HG03025 (cell line): ENCODE data around the gene ZNF280C.

ENCODE experiments used
- ATAC-seq: cut with Tn5 transposase; IDR thresholded peaks from one replicate; pipeline ENCODE4 v1.9.1; 2021; ENCODE audit warnings: mild to moderate bottlenecking, moderate library complexity; ENCODE audit not compliant: unreplicated experiment, low FRiP score

Gene ZNF280C

DNA sequence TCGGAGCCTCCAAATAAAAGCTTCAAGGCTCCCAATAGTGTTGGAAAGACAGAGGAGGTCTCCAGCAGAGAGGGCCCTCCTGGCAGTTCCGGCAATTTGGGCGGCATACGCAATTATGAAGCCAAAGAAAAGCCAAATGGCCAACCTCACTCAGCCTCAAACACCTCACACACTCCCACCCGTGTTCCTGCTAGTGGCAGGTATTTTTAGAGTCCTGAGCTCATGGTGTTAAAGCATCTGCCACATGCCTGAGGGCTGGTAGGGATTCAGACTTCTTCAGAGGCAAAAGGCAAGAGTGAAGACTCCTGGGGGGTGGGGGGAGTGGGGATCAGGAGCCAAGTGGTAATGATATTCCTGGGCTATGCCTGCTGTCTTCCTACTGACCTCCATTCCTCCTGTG, 89.5 kb downstream of the ZNF280C start:
- ATAC-seq, result no peak

DNA sequence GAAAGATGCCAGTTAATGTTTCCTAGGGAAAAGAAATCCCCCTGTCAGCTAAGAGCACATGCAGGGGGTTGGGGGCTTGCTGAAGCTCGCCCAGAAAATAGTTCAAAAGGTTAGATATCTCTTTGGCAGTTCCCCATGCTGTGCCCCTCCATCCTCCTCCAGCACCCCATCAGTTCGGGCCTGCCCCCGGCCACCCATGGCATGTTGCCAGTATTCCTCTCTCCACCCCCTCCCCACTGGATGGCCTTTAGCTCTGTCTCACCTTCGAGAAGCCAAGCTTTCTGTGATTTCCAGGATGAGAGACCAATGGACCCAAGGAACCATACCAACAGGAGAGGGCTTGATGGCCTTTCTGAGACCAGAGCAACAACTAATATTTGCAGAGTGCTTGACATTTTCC, 91.8 kb downstream of the ZNF280C start:
- ATAC-seq, result no peak

DNA sequence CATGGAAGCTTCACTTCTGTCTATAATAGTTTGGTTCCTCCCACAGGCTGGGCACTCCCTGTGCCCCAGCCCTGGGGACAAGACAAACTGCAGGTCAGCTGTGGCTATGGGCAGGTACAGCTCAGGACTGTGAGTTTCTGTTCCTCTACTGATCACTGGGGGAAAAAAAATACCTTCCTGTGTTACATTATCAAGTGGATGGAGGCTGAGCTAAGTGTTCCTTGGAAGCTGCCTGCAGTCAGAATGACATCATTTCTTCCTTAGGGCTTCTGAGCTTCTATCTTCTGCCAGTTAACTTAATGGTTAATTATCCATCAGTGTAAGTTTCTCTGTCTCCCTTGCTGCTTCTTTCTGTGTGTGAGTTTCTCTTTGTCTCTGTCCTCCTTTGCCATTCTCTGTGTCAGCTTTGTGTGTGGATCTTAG, 92.3 kb downstream of the ZNF280C start:
- peak; percentile 66 for ATAC-seq

DNA sequence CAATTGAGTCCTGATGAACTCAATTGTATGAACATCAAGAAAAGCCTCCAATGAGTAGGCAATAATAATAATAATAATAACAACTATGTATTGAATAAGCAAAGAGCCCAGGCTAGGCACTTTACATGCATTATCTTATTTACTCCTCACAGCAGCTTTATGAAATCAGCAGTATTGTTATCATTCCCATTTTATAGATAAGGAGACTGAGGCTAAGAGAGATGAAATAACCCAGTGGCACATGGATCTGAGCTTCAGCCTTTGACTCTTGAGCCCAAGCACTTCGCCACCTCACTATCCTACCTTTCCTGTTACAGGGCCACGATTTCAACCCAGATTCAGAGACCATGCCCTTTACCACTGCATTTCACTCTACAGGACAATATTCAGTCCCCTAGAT, 93.8 kb downstream of the ZNF280C start:
- ATAC-seq, result no peak

DNA sequence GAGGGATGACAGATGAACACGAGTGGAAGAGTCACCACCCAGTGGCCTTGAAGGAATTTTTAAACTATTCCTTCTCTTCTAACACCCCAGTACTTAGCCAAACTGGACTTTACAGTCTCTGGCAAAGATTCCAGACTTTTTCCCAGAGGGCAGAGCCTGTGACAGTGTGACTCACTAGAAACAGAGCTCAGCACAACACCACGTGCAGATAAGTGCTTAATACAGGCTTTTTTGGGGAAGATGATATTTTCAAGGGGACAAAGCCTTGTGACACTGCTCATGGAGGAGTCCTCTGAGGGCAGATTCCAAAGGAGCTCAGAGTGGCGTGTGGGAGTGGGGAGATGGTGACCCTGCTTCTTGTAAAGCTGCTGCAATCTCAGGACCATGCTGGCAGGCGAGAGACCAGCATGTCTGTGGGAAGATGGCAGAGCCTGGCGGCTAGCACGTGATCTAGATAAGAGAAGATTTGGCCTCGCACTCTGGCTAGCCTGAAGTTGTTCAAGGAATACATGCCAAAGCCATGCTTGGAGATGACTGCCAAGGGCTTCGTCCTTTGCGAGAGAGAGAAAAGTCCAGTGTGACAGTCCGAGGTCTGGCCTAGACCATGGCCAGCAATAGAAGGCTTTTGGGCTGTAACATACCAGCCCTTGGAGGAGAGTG, 94.5 kb downstream of the ZNF280C start:
- no peak for ATAC-seq

DNA sequence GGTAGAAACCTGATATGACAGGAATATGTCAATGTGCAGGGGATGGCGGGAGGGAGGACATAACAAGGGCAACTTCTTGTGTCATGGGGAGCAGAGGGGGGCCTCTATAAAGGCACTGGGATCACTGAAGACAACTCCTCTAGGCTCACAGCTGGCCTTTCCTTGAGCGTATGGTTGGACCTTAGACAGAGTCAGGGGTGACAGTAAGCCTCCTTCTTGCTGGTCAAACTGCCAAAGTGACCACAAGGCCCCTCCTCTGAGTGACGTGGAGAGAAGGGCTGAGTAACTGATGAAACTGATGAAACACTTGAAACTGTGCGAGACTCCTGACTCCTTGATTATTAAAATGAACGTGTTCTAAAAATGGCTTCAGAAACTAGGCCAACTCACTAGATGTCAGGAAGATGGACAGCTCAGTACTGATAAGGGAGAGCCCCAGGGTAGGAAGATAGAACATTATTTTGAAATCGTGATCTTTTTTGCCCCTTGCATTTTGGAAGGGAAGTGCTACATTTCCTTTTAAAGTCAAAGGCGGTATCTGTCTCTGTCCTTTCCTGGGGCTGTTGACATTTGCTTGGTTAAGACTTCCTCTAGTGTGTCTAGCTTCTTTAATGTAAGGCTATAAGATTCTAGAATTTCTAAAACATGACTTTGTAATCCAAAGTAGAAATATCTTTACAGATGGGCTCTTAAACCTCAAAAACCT, 95.4 kb downstream of the ZNF280C start:
- ATAC-seq, result no peak

DNA sequence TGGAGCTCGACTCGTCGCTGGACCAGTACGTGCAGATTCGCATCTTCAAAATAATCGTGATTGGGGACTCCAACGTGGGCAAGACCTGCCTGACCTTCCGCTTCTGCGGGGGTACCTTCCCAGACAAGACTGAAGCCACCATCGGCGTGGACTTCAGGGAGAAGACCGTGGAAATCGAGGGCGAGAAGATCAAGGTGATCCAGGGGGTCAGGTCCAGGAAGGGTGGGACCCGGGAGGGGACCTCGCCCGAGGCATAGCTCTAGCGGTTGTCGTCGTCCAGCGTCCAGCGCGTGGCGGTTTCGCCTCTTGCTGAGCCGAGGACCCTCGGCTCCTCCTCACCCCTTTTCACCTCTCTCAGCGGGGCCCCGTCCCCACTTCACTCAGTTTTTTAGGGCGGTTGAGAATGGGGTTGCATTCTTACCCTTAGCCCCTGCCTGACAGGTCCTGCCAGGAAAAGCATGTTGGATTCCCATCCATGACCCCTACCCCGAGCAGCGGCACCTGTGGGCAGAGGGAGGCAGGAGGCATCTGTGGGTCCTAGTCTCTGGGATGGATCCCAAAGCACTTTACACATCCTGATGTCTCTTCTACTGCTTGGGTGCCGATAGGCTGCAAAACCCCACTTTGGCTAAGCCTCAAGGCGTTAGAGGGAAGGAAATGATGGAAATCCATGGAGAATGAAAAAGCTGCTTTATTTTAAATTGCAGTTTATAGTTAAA, 96.4 kb downstream of the ZNF280C start:
- no peak for ATAC-seq

DNA sequence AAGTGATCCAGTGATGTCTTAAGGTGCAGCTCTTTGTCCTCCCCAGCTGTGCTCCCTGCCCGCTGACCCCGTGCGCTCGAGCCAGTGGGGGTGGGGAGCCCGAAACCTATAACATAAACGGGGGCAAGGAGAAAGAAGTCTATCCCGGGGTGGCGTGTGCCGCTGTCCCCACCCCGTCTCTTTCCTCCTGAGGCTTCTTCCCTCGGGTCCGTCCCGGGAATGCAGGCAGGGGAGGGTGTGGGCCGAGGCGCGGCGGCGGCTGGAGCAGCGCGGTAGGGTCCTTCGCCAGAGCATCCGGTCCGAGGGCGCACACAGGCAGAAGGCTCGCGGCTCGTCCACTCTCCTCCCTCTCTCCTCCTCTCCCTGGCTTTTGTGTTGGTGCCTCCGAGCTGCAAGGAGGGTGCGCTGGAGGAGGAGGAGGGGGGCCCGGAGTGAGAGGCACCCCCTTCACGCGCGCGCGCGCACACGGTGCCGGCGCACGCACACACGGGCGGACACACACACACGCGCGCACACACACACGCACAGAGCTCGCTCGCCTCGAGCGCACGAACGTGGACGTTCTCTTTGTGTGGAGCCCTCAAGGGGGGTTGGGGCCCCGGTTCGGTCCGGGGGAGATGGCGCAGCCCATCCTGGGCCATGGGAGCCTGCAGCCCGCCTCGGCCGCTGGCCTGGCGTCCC, 97.1 kb downstream of the ZNF280C start, which contains the start of gene RAB33A:
Gene RAB33A (plus strand): TSS at position 517 of the 681 bp plus-strand sequence. CDS start 101 bp downstream, at position 618.
- no peak for ATAC-seq

DNA sequence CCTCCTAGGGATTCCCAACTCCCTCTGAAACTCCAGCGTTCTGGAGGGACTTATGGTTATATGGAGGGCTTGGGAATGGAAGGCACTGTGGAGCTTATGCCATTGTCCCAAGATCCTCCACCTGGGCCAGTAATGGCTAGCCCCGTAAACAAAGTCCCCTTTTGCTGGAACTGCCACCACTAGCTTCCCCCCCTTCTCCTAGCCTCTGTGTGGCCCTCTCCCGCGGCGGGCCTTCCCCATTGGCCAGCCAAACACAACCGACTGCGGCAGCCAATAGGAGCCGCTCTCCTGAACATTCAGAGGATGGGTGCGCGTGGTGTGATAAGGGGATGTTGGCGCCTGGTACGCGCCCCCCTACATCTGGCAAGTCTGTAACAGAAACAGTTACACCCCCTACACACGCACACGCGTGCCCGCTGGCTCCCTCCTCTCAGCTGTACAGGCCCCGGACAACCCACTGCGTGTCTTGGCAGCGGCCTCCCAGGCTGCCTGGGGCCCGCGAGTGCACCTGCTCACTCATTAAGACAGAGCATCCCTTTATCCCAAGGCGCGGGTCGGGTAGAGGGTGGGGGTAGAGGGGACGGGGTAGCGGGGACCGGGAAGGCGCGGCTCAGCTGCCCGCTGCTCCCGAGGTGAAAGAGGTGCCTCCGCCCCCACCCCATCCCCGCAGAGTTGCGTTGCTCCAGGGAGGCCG, 97.8 kb downstream of the ZNF280C start:
- peak; percentile 58 for ATAC-seq

DNA sequence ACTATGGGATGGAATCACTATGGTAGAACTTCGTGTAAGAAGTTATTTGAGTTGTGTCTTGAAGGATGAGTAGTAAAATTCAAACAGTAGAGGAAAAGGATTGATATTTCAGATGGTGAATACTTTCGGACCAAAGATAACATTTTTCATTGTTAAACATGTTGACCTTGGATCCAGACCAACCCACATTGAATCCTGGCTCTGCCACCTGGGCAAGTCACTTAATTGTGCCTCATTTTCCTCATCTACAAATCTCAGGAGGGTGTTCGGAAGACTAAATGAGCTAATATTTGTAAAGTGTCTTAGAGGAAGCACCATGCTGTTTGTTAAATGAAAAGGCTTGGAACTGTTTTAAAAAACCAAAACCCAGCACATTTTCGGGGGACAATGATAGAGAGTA, 101.7 kb downstream of the ZNF280C start:
- ATAC-seq, result no peak

DNA sequence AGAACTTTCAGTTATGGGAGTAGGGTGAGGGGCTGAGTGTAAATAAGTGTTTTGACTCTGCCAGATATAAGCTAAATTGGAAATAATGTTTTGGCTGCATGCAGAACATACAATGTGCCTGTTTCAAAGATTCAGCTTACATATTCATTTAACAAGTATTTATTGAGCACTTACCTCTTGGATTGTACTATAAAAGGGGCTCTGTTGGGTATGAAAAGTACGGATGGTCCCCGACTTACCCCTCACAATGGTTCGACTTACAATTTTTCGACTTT, 102.3 kb downstream of the ZNF280C start:
- ATAC-seq, result no peak

DNA sequence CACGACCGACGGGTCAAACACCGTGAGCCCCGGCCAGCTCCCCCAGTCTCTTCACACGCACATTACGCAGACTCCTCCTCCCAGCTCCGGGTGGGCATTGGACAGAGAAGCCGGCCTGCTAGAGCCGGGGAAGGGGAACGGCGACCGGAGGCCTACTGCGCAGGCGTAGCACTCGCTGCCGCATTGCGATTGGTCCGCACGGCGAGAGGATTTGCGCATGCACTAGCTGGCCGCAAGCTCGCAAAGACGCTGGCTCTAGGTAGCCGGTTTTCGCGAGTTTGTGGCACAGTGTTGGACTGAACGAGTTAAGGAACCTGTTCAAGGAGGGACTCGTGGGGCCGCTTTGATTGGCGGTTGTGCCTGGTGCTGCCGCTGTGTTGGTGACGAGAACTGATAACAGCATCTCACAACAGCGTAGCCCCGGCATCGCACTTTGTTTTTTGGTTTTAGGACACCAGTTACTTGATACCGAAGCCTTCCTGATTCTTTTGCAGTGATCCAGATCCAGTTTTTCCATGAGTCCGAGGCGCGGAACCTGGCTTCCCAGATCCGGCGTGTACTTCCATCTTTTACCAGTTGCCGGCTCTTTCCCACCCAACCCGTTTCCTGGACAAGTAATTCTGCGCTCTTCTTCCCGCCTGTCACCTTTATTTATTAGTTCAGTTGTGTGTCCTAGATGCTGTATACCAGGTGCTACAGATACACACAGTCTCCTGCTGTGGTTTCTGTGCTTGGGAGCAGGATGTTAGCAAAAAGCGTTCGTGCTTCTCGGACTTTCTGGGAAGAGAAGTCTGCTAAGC, 102.8 kb downstream of the ZNF280C start, which contains the start of gene AIFM1:
Gene AIFM1 (minus strand): TSS at position 139 of the 800 bp plus-strand sequence. CDS start 185 bp downstream, outside the sequence.
- ATAC-seq, result peak; percentile 86

DNA sequence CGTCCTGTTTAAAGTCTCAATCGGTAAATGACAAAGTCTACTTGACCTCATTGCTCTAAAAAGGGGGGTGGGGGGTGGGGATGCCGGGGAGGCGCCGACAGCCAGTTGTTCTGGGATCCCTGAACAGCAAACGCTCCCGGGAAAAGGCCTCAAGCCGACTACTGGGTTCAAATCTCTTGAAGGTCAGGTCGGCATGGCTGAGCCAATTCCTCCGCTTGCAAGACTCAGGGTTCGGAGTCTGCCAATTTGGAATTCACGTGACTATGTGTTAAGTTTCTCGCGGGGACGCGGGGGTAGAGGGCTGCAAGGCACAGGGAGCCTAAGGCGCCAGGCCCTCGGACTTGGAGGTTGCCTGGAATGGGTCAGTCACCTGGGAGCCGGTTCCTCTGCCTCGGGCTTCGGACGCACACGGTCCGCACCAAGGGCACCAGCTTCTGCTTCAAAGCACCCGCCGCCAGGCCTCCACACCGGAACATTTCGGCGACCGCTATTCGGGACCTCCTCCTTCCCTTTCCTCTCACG, 103.5 kb downstream of the ZNF280C start:
- ATAC-seq, result no peak

DNA sequence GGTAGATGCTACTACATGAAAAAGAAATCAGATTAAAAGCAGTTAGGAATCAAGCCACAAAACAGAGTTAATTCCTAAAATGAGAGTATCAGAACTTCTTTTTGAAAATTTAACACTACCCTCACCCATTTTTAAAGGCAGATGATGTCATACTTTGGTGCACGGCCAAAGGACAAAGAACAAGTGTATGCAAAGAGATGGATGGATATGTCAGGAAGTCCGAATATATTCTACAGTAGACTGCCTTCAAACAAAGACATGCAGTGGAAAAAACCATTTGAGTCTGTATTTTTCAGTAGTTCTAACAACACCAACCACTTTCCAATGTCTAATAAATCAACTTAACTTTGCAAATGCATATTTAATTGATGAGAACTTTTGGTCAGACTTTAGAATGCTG, 105.3 kb downstream of the ZNF280C start:
- ATAC-seq, result no peak

DNA sequence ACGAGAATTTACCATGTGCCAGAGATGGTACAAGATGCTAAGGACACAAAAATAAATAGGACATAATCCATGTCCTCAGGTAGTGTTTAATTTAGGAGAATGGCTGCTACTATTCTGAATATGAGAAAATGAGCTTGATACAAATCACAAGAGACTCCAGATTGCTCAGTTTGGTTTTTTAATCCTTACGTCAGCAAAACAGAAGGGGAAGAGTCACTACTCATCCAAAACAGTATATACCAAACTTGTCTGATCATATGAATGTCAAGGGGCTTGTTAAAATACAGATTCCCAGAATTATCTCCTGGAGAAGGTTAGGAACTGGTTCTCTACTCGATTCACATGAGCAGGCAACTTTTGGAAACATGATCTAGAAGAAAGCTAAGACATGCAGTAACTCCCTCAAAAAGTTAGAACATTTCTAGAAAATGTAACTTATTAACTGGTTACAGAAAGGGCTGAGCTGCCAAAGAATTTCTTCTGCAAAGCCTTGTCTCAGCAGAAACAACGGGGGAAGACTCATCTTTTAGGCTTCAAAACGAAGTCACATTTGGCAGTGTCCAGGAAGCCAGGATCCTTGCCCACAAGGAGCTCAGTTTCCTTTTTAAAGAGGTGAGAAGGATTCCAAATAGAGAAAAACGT, 106.5 kb downstream of the ZNF280C start:
- ATAC-seq, result no peak

DNA sequence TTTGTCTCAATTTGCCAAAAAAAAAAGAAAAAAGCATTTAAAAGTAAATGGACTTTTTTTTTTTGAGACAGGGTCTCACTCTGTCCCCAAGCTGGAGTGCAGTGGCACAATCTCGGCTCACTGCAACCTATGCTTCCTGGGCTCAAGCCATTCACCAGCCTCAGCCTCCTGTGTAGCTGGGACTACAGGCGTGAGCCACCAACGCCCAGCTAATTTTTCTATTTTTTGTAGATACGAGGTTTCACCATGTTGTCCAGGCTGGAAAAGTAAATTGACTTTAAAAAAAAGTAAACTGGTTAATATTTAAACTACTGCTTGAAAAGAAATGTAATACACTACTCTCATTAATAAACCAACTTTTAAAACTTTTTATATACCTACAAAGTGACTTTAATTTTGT, 108.9 kb downstream of the ZNF280C start:
- no peak for ATAC-seq

DNA sequence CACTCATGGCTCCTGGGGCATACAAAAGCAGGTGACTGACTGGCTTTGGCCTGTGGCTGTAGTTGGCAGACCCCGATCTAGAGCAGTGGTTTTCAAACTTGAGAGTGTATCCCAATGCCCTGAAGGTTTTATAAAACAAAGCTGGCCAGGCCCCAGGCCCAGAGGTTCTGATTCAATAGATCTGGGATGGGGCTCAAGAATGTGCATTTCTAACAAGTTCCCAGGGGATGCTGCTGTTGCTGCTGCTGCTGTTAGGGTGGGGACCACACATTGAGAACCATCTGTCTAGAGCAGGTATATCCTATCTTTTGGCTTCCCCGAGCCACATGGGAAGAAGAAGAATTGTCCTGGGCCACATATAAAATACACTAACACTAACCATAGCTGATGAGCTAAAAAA, 110.4 kb downstream of the ZNF280C start:
- ATAC-seq, result no peak

DNA sequence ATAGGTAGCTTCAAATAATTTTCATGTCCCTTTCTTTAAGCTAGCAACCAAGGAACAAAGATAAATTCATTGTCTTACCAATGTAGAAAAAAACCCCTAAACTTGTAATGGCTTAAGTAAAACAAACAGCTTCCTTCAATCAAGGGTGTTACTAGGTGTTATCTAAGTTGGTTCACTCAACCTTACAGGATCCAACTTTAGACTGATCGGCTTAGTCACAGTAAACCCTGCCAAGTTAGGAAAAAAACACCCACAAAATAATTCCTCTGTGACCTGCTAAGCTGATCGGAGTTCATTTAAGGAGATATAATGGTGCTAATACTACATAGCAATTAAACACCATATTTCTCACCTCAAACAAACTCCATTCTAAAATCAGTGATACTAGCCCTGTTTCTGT, 113.1 kb downstream of the ZNF280C start:
- ATAC-seq, result no peak
